HG03280 (cell line): ENCODE measurements around the gene SLC7A10.
"Not testable (repeated sequence)": the region's sequence is repeated elsewhere in the genome, so short reads cannot be mapped to it uniquely, and the experiment has no call there.

Experiments
- ATAC-seq: cut with Tn5 transposase; IDR thresholded peaks from one replicate; pipeline ENCODE4 v1.9.1; 2021; ENCODE audit warnings: mild to moderate bottlenecking, moderate library complexity; ENCODE audit not compliant: unreplicated experiment

Gene SLC7A10

GRCh38 chr19:33203529-33203928 lies 22.1 kb downstream of the SLC7A10 start:
- ATAC-seq = no peak

GRCh38 chr19:33202546-33203507 lies 22.8 kb downstream of the SLC7A10 start:
- no peak for ATAC-seq

GRCh38 chr19:33201886-33202545 lies 23.6 kb downstream of the SLC7A10 start:
- no peak for ATAC-seq

- no peak for ATAC-seq
These were observed 24.2 kb downstream of the SLC7A10 start for GRCh38 chr19:33201473-33201872.

- no peak for ATAC-seq
These were observed 26.0 kb downstream of the SLC7A10 start for GRCh38 chr19:33199441-33200265.

GRCh38 chr19:33198169-33198568 lies 27.5 kb downstream of the SLC7A10 start:
- no peak for ATAC-seq

GRCh38 chr19:33197591-33198000 lies 28.1 kb downstream of the SLC7A10 start:
- no peak for ATAC-seq

- no peak for ATAC-seq
These were observed 29.0 kb downstream of the SLC7A10 start for GRCh38 chr19:33196446-33197193.

GRCh38 chr19:33195645-33196347 lies 29.9 kb downstream of the SLC7A10 start:
- no peak for ATAC-seq

GRCh38 chr19:33194886-33195644 lies 30.6 kb downstream of the SLC7A10 start:
- ATAC-seq = no peak

GRCh38 chr19:33194532-33194885 lies 31.1 kb downstream of the SLC7A10 start:
- ATAC-seq = no peak

GRCh38 chr19:33193865-33194362 lies 31.7 kb downstream of the SLC7A10 start, which contains the start of gene LRP3:
Gene LRP3 (plus strand): TSS chr19:33194330. CDS start chr19:33194786, 456 bp downstream.
- no peak for ATAC-seq

- ATAC-seq = no peak
These were observed 32.3 kb downstream of the SLC7A10 start for GRCh38 chr19:33193269-33193864.

GRCh38 chr19:33192010-33192409 lies 33.6 kb downstream of the SLC7A10 start:
- ATAC-seq = no peak

GRCh38 chr19:33191501-33191900 lies 34.1 kb downstream of the SLC7A10 start:
- ATAC-seq = no peak

GRCh38 chr19:33191092-33191491 lies 34.6 kb downstream of the SLC7A10 start:
- ATAC-seq = not testable (repeated sequence)

GRCh38 chr19:33189453-33189852 lies 36.2 kb downstream of the SLC7A10 start:
- no peak for ATAC-seq

- no peak for ATAC-seq
These were observed 38.5 kb downstream of the SLC7A10 start for GRCh38 chr19:33187183-33187540.
